ENCODE results near the gene CDKN1B.

GRCh38 chr12:12731785-12732184 lies 14.6 kb downstream of the CDKN1B start:
- TF ChIP-seq CTCF (conservative IDR thresholded peaks at IDR 0.05; ENCODE audit: low read depth, low read length) = no peak
- TF ChIP-seq EZH2 (IDR thresholded peaks at IDR 0.05; ENCODE audit: borderline replicate concordance, low read depth, low read length, poor library complexity, severe bottlenecking) = no peak
